ENCODE results near the gene NTM.

GRCh38 chr11:131514062-131514461 lies 143.6 kb downstream of the NTM start:
- no peak for TF ChIP-seq ZNF274 (IDR thresholded peaks at IDR 0.05; ENCODE audit: low read depth, low read length)
- TF ChIP-seq CTCF (IDR thresholded peaks at IDR 0.05 in 2 of 3, conservative IDR thresholded peaks at IDR 0.05 in 1 of 3; ENCODE audit: borderline replicate concordance in 1 of 3, insufficient read depth in 1 of 3, low read depth in 2 of 3, low read length in 2 of 3): no peak
- no peak for TF ChIP-seq MAX (IDR thresholded peaks at IDR 0.05)
- no peak for TF ChIP-seq SIN3A (IDR thresholded peaks at IDR 0.05; ENCODE audit: low read depth)

Measured in HCT116 (cell line).